LNCAP (cell line): Measurements from ENCODE around the gene BICRA.

Experiments
- TF ChIP-seq, protein P1 (sequence below): fragments of 450-650 bp; IDR thresholded peaks from 2 replicates; pipeline ENCODE4 v1.5.1; 2017; ENCODE audit warnings: mild to moderate bottlenecking

BICRA gene

DNA sequence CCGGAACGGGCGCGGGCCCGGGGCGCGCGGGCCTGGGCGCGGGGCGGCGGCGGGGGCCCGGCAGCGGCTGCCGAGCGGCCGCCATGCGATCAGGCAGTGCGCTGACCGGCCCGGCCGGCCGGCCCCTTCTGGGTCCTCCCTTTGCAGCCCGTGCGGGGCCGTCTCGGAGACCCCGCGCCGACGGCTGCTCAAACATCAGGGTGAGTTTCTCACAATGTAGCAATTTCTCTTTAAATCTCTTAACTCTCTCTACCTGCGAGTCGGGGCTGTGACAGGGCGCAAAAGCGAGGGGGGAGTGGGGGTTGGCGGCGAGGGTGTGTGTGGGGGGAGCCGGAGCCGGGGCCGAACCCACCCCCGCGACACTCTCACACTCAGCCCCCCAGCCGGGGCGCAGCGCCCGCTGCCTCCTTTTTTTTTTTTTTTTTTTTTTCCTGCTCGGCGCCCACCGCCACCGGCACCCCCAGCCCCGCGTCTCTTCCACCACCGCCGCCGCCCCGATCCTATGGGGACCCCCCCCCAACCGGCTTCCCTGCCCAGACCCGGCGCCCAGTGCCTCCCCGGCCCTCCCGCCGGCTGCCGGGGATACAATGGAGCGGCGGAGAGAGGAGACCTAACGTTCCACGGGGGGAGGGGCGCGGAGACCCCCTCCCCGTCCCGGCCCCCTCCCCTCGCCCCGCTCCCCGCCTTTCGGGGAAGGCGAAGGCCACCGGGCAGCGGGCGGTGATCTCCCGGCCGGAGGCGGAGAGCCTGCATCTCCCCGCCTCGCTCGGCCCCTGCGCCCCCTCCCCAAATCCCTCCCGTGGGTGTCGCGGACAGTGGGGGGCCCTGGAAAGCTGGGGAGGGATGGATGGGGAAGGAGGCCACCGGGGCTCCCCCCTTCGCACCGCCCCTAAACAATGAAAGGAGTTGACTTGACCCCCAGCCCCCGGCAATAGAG is at the start of gene BICRA:
Gene BICRA (plus strand): TSS at position 166 of the 937 bp plus-strand sequence. CDS start 64,441 bp downstream, outside the sequence.
- TF ChIP-seq, protein P1, sequence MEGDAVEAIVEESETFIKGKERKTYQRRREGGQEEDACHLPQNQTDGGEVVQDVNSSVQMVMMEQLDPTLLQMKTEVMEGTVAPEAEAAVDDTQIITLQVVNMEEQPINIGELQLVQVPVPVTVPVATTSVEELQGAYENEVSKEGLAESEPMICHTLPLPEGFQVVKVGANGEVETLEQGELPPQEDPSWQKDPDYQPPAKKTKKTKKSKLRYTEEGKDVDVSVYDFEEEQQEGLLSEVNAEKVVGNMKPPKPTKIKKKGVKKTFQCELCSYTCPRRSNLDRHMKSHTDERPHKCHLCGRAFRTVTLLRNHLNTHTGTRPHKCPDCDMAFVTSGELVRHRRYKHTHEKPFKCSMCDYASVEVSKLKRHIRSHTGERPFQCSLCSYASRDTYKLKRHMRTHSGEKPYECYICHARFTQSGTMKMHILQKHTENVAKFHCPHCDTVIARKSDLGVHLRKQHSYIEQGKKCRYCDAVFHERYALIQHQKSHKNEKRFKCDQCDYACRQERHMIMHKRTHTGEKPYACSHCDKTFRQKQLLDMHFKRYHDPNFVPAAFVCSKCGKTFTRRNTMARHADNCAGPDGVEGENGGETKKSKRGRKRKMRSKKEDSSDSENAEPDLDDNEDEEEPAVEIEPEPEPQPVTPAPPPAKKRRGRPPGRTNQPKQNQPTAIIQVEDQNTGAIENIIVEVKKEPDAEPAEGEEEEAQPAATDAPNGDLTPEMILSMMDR = no peak

DNA sequence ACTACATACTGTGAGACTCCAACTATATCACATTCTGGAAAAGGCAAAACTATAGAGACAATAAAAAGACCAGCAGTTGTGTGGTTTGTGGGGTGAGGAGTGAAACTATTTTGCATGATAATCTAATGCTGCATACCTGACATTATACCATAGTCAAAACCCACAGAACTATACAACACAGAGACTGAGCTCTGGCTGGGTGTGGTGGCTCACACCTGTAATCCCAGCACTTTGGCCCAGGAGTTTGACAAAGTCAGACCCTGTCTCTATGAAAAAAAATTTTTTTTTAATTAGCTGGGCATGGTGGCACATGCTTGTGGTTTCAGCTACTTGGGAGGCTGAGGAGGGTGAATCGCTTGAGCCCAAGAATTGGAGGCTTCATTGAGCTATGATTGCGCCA is 47.9 kb upstream of the BICRA start:
- TF ChIP-seq, protein P1 = no peak

- TF ChIP-seq, protein P1 = no peak
These were observed 47.4 kb upstream of the BICRA start for GRCh38 chr19:47561440-47562057.

GRCh38 chr19:47564081-47564480 is 44.9 kb upstream of the BICRA start:
- TF ChIP-seq, protein P1 = no peak

DNA sequence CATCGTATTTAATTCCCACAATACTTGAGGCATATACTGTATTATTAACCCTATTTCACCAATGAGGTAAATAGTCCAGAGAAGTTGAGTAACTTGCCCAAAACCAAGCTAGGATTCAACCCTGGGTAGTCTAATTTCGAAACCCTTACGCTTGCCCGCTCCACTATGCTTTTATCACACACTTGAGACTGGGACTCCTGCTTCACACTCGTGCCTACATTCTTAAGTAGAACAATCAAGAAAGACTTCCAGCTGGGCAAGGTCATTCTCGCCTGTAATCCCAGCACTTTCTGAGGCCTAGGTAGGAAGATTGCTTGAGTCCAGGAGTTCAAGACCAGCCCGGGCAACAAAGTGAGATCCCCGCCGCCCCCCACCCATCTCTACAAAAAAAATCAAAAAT is 39.6 kb upstream of the BICRA start:
- TF ChIP-seq, protein P1 = no peak

DNA sequence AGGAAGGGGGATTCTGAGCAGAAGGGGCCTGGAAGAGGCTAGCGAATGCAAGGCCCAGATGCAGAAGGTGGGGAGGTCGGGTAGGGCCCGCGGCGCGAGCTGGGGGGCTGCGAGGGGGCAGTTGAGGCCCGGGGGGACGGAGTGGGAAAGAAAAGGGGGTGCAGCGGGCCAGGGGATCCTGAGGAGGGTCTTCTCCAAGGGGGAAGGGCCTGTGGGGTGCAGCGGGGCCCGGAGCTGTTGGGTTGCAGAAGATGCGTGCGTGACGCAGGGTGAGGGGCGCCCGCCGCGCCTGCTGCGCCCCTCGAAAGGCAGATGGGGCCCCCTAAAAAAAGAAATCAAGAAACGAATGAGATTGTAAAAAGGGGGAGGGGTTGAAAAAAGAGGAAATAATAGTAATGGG is 36.3 kb upstream of the BICRA start:
- TF ChIP-seq, protein P1 = no peak

DNA sequence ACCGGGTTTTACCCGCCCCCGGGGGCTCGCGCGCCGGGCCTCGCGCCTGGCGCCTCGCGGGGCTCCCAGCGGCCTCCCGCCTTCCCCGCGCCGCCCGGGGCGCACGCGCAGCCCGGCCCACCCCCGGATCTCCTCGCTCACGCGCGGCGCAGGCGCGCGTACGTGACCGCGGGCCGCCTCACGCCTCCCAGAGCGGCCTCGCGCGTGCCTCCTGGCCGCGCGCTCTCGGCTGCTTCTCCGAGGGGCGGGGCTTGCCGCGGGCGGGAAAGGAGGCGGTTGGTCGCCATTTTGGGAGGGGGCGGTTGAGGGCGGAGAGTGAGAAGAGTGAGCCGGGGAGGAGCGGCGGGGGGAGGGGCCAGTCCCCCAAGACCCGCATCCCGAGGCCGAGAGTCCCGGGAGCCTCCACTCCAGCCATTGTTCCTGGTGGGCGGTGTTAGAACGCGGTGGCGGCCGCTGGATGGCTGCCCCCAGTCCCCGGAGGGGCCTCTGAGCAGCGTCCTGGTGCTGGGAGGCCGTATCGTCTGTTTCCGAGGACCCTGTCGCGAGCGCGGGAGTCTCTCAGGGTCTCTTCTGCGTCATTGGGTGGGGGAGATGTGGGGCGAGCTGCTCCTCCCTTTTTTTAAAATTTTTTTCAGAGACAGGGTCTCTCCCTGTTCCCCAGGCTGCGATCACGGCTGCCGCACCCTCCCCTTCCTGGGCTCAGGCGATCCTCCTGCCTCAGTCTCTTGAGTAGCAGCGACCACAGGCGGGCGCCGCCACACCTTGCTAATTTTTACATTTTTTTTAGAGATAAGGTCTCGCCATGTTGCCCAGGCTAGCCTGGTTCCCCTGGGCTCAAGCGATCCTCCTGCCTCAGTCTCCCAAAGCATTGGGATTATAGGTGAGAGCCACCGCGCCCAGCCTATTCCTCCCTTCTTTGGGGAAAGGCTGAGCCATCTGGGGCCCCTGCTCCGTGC is 35.6 kb upstream of the BICRA start, which contains the start of gene ZNF541:
Gene ZNF541 (minus strand): TSS at position 78 of the 956 bp plus-strand sequence. CDS start 17,292 bp downstream, outside the sequence.
- TF ChIP-seq, protein P1 = no peak
